OCI-LY3 (cell line): ENCODE data around the gene SLC6A2.

Source experiments
- CTCF ChIP-seq: fragments of 200-600, 300-600 bp; sonication (generic); IDR thresholded peaks from 2 replicates; pipeline ENCODE4 v1.5.1; 2014; ENCODE audit warnings: antibody characterized with exemption, low read length, low read depth
- EZH2phosphoT487 ChIP-seq: fragments of 200-600 bp; shearing (Covaris generic); IDR thresholded peaks from 2 replicates; pipeline ENCODE4 v1.6.1; 2018; ENCODE audit warnings: antibody characterized with exemption, mixed run types, low read depth

GRCh38 chr16:55663225-55663624 lies 7.4 kb downstream of the SLC6A2 start:
- TF ChIP-seq CTCF (no peak), EZH2phosphoT487 (no peak)
